Caco-2 (cell line): ENCODE measurements around the gene LXN. TPM values are rescaled to one million over a fixed set of nuclear protein-coding genes. Genes with fewer than 3 reads are reported as not detected.

ENCODE experiments used
- BruUV-seq: library from RNA; stranded (reverse); fragments of 400-500 nt; replicated peaks from 2 replicates; lab custom pipeline; 2021; lab: Mats Ljungman, UMichigan
- CTCF ChIA-PET: fragments of 300-600 bp; sonication (Branson Sonifier 250); formaldehyde crosslinking; loops from one replicate; lab custom pipeline; 2022; ENCODE audit warnings: antibody characterized with exemption; lab: Charles Lee
- POLR2A ChIA-PET: fragments of 300-600 bp; sonication (Branson Sonifier 250); formaldehyde crosslinking; loops from one replicate; lab custom pipeline; 2022; ENCODE audit warnings: antibody characterized with exemption; lab: Charles Lee
- DNase-seq, 2 experiments: peaks; one replicate each; pipeline versions ENCODE4 v3.0.0 to v3.0.0-alpha.2; 2020 to 2022
- H3K27me3 ChIP-seq: replicated peaks from 2 replicates; pipeline ENCODE4 v1.6.0; 2011; ENCODE audit warnings: low read length; ENCODE audit not compliant: control insufficient read depth, insufficient read depth
- H3K36me3 ChIP-seq: 2 replicates; pipeline ENCODE4 v1.5.1; 2011; ENCODE audit warnings: low read length; ENCODE audit not compliant: control insufficient read depth, insufficient read depth
- H3K4me1 ChIP-seq: fragments of 250-450 bp; sonication (Bioruptor Pico); 2 replicates; pipeline ENCODE4 v1.5.1; 2020; ENCODE audit warnings: mild to moderate bottlenecking
- H3K4me3 ChIP-seq: 2 replicates; pipeline ENCODE4 v1.5.1; 2011; ENCODE audit warnings: low read depth, mild to moderate bottlenecking, control low read depth, low read length
- H3K9me3 ChIP-seq: fragments of 250-450 bp; sonication (Bioruptor Pico); 2 replicates; pipeline ENCODE4 v1.5.1; 2020; ENCODE audit warnings: mild to moderate bottlenecking, moderate library complexity
- H3K27ac Mint-ChIP-seq: one replicate; pipeline ENCODE4 v1.8.0; 2022; ENCODE audit warnings: mixed read lengths; ENCODE audit not compliant: unreplicated experiment
- H3K27me3 Mint-ChIP-seq: one replicate; pipeline ENCODE4 v1.8.0; 2022; ENCODE audit warnings: mixed read lengths; ENCODE audit not compliant: insufficient read depth, unreplicated experiment
- H3K36me3 Mint-ChIP-seq: one replicate; pipeline ENCODE4 v1.8.0; 2022; ENCODE audit warnings: mild to moderate bottlenecking, mixed read lengths; ENCODE audit not compliant: insufficient read depth, unreplicated experiment
- H3K4me1 Mint-ChIP-seq: one replicate; pipeline ENCODE4 v1.8.0; 2022; ENCODE audit warnings: low read depth, mixed read lengths; ENCODE audit not compliant: unreplicated experiment
- H3K4me3 Mint-ChIP-seq: one replicate; pipeline ENCODE4 v1.8.0; 2022; ENCODE audit warnings: mild to moderate bottlenecking, moderate library complexity, mixed read lengths; ENCODE audit not compliant: unreplicated experiment
- H3K9me3 Mint-ChIP-seq: one replicate; pipeline ENCODE4 v1.8.0; 2022; ENCODE audit warnings: mixed read lengths; ENCODE audit not compliant: unreplicated experiment
- intact Hi-C: fragments of 100-400 bp; cut with micrococcal nuclease; formaldehyde crosslinking; loops from one replicate; pipeline ENCODE4 v1.10.0; 2022; ENCODE audit not compliant: unreplicated experiment
- total RNA-seq: library from RNA; stranded (reverse); gene quantifications from 2 replicates; pipeline ENCODE4 v1.2.3, GENCODE V29; 2022
- TF ChIP-seq, protein P1 (sequence below), 2 experiments: fragments of 200-600 bp in 1 of 2; IDR thresholded peaks; 1 replicate in 1 of 2; 2 replicates in 1 of 2; pipeline versions ENCODE4 v1.5.1 to v1.8.0; 2011 to 2022; ENCODE audit warnings: antibody characterized with exemption in 1 of 2, control low read depth in 1 of 2, inconsistent platforms in 1 of 2, low read depth in 1 of 2, low read length in 1 of 2, mild to moderate bottlenecking in 1 of 2, moderate library complexity in 1 of 2; ENCODE audit not compliant: insufficient read depth in 1 of 2, severe bottlenecking in 1 of 2, unreplicated experiment in 1 of 2

The LXN gene
- total RNA-seq, 1 experiment from 2014 or later, result not detected

DNA sequence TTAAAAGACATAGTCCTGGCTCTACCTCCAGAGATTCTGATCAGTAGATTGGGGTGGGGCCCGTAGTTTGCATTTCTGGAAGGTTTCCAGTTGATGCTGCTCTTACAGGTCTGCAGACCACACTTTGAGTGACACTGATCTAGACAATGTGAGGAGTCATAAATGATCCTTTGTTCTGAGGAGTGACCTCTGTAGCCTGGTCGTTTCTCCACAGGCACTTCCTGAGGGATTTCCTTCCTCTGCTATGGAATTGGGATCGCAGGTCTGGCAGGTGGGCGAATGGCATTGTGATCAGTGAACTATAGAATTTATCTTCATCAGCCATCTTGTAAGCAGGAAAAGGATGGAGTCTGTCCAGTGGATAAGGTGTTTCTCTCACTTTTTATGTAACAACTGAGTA is 22.7 kb downstream of the LXN start:
- ChIA-PET POLR2A (no interaction called here), CTCF (no interaction called here)
- no peak overlapping the region for H3K27ac Mint-ChIP-seq
- DNase-seq, result no peak
- no peaks in the 10 kb centered on the region for H3K4me1 Mint-ChIP-seq
- H3K4me1 ChIP-seq, result 0 out of 2 replicates have a peak, but pooled peaks cover 9% of the 10 kb centered on the region
- no peak overlapping the region for H3K4me3 ChIP-seq
- H3K36me3 Mint-ChIP-seq, result peaks cover 42% of the 10 kb centered on the region
- H3K36me3 ChIP-seq, result no peaks in the 10 kb centered on the region
- no peaks in the 10 kb centered on the region for H3K27me3 ChIP-seq
- H3K9me3 ChIP-seq, result no peaks in the 10 kb centered on the region
- no peaks in the 10 kb centered on the region for H3K27me3 Mint-ChIP-seq
- no peaks in the 10 kb centered on the region for H3K9me3 Mint-ChIP-seq
- no peak overlapping the region for H3K4me3 Mint-ChIP-seq
- intact Hi-C loops, result no loop called here
- no TSS peak for BruUV-seq
- TF ChIP-seq, protein P1, sequence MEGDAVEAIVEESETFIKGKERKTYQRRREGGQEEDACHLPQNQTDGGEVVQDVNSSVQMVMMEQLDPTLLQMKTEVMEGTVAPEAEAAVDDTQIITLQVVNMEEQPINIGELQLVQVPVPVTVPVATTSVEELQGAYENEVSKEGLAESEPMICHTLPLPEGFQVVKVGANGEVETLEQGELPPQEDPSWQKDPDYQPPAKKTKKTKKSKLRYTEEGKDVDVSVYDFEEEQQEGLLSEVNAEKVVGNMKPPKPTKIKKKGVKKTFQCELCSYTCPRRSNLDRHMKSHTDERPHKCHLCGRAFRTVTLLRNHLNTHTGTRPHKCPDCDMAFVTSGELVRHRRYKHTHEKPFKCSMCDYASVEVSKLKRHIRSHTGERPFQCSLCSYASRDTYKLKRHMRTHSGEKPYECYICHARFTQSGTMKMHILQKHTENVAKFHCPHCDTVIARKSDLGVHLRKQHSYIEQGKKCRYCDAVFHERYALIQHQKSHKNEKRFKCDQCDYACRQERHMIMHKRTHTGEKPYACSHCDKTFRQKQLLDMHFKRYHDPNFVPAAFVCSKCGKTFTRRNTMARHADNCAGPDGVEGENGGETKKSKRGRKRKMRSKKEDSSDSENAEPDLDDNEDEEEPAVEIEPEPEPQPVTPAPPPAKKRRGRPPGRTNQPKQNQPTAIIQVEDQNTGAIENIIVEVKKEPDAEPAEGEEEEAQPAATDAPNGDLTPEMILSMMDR (IDR thresholded peaks at IDR 0.05; ENCODE audit: insufficient read depth in 1 of 2, low read depth in 1 of 2, low read length in 1 of 2, severe bottlenecking in 1 of 2, unreplicated experiment in 1 of 2), result no peak

DNA sequence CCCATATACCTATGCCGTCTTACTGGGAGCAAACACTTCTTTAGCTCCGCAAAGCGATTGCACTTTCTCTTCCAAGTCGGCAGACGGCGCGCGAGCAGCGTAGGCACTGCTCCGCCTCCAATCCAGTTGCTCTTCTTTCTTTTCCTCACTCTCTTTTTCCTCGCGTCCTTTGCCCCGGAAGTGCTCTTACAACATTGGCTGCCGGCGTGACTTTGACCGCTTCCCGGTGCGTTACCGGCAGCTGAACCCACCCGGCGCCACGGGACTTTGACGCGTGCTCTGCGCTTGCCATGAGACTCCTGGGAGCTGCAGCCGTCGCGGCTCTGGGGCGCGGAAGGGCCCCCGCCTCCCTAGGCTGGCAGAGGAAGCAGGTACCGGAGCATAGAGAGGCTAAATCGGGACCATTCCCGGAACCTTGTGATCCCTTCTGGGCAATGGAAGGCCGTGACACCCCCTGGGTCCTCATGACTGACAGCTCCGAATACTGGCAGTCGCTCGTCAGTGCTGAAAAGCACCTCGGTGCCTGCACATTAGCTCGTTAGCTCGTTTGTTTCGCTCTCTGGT is 28.0 kb downstream of the LXN start, which contains the start of gene GFM1:
TSS of gene GFM1 (plus strand) at position 183 of the 564 bp plus-strand sequence. CDS start at position 291, 108 bp downstream.
- BruUV-seq, result no TSS peak
- intact Hi-C loops, result loop anchor here (5.0 kb wide), 2 partner anchors 77 to 107 kb away; no protein-coding TSS in a partner anchor

DNA sequence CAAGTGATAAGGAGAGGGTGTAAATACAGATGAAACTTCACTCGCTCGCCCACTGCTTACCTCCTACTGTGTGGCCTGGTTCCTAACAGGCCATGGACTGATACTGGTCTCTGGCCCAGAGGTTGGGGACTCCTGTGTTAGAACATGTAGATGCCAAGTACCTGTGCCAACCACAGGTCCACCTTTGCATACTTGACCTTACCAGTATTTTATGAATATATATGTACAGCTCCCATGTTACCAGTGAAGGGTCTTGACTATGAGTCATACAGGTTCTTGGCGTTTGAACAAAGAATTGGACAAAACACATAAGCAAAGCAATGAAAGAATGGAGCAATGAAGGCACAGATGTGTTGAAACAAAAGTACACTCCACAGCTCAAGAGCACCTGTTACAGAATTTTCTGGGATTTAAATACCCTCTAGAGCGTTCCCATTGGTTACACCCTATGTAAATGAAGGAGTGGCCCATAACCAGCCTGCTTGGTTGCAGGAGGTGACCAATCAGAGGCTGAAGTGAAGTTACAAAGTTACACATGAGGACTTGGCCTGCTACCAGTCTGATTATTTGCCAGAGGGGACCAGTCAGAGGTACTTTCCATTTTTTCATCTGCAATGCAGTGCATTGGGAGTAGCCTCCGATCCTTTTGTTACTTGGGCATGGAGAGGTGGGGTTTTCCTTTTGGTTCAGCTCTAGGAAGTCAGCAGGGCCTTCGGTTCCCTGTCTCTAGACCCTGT is 29.8 kb downstream of the LXN start:
- Histone ChIP-seq H3K27me3 (no peaks in the 10 kb centered on the region; the same call in 1 of the 2 replicates), H3K4me1 (0 out of 2 replicates have a peak, but pooled peaks cover 9% of the 10 kb centered on the region), H3K36me3 (no peaks in the 10 kb centered on the region), H3K4me3 (no peak overlapping the region), H3K9me3 (no peaks in the 10 kb centered on the region)
- Mint-ChIP-seq H3K9me3 (no peaks in the 10 kb centered on the region), H3K27me3 (no peaks in the 10 kb centered on the region), H3K4me3 (no peak overlapping the region), H3K36me3 (peaks cover 9% of the 10 kb centered on the region), H3K4me1 (no peaks in the 10 kb centered on the region), H3K27ac (no peak overlapping the region)
- CTCF ChIA-PET, result no interaction called here
- intact Hi-C loops, result loop anchor here (5.0 kb wide), 2 partner anchors 75 to 105 kb away; no protein-coding TSS in a partner anchor
- DNase-seq, result no peak
- TF ChIP-seq, protein P1 (IDR thresholded peaks at IDR 0.05; ENCODE audit: insufficient read depth in 1 of 2, low read depth in 1 of 2, low read length in 1 of 2, severe bottlenecking in 1 of 2, unreplicated experiment in 1 of 2), result no peak
- POLR2A ChIA-PET, result no interaction called here
- BruUV-seq, result no TSS peak

More for the DNA sequence above, 28.0 kb downstream of the LXN start, which contains the start of gene GFM1:
- H3K36me3 ChIP-seq, result no peaks in the 10 kb centered on the region
- H3K9me3 Mint-ChIP-seq, result no peaks in the 10 kb centered on the region
- no peaks in the 10 kb centered on the region; the same call in 1 of the 2 replicates for H3K27me3 ChIP-seq
- 0 out of 2 replicates have a peak, but pooled peaks cover 9% of the 10 kb centered on the region for H3K4me1 ChIP-seq
- H3K4me3 Mint-ChIP-seq, result peak within 1 kb of the TSS; percentile 84
- CTCF ChIA-PET, result interaction anchor here (0.6 to 1.8 kb wide), 9 partner anchors 16 to 1610 kb away, joined by 3 to 31 read pairs (median 4); partner anchors contain the start of genes MFSD1 and RSRC1
- no peaks in the 10 kb centered on the region for H3K27me3 Mint-ChIP-seq
- peak; percentile 90 to 91 for DNase-seq
- peak within 1 kb of the TSS; percentile 97 for H3K4me3 ChIP-seq
- H3K9me3 ChIP-seq, result no peaks in the 10 kb centered on the region
- peak within 1 kb of the TSS; percentile 91 for H3K27ac Mint-ChIP-seq
- H3K36me3 Mint-ChIP-seq, result peaks cover 20% of the 10 kb centered on the region
- TF ChIP-seq, protein P1 (IDR thresholded peaks at IDR 0.05; ENCODE audit: insufficient read depth in 1 of 2, low read depth in 1 of 2, low read length in 1 of 2, severe bottlenecking in 1 of 2, unreplicated experiment in 1 of 2), result peak; percentile 70 to 94
- POLR2A ChIA-PET, result interaction anchor here (0.6 to 1.0 kb wide), 4 partner anchors 15 to 157 kb away, joined by 3 to 5 read pairs (median 4); partner anchors contain the start of gene MFSD1
- no peaks in the 10 kb centered on the region for H3K4me1 Mint-ChIP-seq
